Raji (cell line): Measurements from ENCODE around the gene DRG2.

ENCODE experiments used
- POLR2A ChIP-seq: IDR thresholded peaks from 2 replicates; pipeline ENCODE4 v1.6.1; 2011; ENCODE audit warnings: low read depth, low read length, control low read depth; ENCODE audit not compliant: insufficient read depth

DRG2 gene

DNA sequence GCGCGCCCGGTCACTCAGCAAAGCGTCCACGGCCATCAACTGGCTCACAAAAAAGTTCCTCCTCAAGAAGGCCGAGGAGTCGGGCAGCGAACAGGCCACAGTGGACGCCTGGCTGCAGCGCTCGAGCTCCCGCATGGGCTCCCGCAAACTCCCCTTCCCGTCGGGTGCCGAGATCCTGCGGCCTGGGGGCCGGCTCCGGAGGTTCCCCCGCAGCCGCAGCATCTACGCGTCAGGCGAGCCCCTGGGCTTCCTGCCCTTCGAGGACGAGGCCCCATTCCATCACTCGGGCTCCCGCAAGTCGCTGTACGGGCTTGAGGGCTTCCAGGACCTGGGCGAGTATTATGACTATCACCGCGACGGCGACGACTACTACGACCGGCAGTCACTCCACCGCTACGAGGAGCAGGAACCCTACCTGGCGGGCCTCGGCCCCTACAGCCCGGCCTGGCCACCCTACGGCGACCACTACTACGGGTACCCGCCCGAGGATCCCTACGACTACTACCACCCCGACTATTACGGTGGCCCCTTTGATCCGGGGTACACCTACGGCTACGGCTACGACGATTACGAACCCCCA, 31.5 kb downstream of the DRG2 start:
- TF ChIP-seq POLR2A: no peak

- TF ChIP-seq POLR2A: no peak
Measured at GRCh38 chr17:18119938-18120337, 32.2 kb downstream of the DRG2 start.

- no peak for TF ChIP-seq POLR2A
Measured at GRCh38 chr17:18120461-18121017, 32.8 kb downstream of the DRG2 start.

- TF ChIP-seq POLR2A: no peak
Measured at GRCh38 chr17:18121144-18121910, 33.6 kb downstream of the DRG2 start.

DNA sequence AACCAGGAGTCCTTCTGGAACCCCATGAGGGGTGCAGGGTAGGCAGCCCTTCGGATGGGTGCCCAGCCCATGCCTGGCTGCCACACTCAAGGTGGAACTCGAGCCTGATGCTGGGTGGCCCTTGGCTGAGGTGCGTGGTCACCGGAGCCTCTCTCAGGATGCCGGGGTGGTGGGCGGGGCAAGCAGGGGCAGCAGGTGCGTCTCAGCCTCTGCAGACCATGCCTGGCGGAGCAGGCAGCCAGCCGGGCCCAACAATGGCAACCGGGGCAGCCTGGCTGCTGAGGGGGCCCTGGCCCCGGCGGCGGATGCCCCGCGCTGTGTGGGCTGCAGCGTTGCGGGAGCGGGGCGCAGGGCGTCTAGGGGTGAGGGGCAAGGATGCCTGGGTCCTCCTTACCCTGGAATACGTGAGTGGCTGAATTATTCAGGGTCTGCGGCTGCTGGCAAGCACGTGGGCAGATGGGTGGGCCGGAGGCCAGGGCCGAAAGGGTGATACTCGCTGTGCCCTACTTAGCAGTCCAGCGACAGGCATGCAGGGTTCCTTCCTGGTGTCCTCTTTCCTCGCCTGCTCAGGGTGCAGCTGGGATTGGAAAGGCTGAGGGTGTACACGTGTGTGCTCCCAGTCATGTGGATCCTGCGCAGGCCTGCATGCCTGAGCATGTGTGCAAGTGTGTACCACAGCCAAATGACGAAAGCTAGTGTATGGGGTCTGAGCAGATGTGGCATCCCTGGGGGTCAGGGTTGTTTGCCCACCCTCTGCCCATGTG, 35.4 kb downstream of the DRG2 start:
- TF ChIP-seq POLR2A: no peak

GRCh38 chr17:18124345-18125126, 36.8 kb downstream of the DRG2 start:
- no peak for TF ChIP-seq POLR2A

DNA sequence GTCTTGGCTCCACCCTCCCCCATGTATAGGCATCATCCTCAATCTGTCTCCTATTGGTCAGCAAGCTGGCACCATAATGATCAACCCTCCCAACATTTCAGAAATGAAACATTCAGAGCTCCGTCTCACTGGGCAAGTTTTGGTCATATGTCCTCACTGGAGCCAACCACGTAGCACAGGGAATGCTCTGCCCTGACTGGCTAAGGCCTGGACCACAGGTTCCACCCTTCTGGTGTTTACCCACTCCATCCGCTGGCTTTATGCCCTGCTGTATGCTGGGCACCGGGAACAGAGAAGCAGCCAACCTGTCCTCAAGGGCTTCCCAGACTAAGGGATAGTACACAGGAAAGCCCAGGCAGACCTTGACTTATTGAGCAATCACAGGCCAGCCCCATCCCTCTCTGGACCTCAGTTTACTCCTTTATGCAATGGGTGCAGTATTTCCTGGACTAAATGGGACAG, 41.3 kb downstream of the DRG2 start:
- TF ChIP-seq POLR2A: no peak

DNA sequence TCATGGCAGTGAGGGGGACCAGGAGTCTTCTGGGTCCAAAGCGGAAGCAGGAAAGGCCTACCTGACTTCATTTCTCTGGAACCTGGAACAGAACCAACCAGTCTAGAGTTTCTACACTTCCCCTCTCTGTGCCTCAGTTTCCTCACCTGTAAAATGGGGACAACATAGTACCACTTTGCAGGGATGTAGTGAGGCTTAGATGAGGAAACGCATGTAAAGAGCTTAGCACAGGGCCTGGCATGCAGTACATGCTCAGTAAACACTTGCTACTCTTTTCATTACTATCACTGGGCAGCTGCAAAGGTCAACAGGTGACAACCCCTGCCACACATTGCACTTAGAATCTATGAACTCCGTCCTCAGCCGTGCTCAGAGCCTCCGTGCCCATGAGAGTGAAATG, 45.0 kb downstream of the DRG2 start:
- TF ChIP-seq POLR2A: no peak

- no peak for TF ChIP-seq POLR2A
Measured at GRCh38 chr17:18136357-18136756, 48.6 kb downstream of the DRG2 start.

GRCh38 chr17:18138065-18138749, 50.5 kb downstream of the DRG2 start:
- TF ChIP-seq POLR2A: no peak

DNA sequence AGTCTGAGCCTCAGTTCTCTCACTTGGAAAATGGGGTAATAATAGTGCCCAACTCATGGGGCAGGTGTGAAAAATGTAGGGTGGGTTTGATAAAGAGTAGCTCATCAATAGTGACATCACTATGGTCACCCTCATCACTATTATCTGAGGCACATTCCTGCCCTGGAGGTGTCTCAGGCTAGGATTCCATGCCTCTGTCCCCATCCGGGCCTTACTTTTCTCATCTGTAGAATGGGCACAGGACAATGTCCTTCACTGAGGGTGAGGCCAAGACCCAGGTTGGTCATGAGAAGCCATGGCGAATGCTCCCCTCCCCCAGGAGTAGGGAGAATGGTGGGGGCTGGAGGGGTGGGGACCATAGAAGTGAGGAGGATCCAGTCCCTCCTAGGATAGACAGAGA, 51.3 kb downstream of the DRG2 start:
- TF ChIP-seq POLR2A: no peak

DNA sequence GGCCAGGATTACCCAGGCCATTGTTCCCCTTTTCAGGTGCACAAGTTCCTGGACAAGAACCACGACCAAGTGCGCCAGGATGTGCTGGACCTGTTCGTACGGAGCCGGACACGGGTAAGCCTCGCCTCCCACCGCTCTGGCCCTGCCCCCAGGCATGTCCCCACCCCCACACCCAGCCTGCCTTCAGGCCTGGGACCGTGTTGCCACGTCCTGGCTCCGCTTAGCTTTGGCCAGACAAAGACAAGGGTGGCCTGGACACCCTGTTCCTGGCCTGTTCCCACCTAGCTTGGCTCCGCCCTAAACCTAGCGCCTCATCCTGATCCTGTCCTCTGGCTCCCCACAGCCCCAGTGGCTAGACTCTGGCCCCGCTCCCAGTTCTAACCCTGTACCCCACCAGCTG, 51.8 kb downstream of the DRG2 start:
- no peak for TF ChIP-seq POLR2A

DNA sequence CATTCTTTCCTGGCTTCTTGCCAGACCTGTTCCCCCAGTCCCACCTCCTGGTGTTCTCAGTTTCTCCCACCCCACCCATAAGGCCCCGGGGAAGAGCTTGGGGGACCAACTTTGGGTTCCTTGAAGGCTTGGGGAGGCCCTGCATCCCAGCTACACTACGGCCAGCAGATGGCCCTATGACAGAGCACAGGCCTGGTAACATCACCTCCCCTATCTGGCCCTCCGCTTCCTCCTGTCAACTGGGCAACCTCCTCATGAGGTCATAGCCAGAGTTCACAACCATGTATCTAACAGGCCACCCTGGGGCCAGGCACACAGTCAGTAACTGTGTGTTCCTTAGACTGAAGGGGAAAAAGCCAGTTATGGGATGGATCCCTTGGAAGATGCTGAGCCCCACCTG, 52.2 kb downstream of the DRG2 start:
- no peak for TF ChIP-seq POLR2A

DNA sequence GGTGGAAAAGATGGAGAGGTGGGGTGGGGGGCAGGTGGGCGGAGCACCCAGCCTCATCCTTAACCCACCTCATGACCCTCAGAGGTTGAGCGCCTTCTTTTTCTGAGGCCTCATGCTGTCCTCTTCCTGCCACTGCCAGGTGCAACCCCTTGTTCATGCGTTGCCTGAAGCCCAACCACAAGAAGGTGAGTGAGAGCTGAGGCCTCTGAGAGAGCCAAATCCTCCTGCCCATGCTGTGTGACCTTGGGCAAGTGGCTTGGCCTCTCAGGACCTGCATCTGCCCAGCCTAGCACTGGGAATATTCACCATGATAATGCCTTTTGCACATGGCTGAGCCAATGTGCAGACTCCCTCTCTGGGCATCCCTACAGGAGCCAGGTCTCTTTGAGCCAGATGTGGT, 52.9 kb downstream of the DRG2 start:
- no peak for TF ChIP-seq POLR2A
